Endodermal cell (in vitro differentiated cells): ENCODE results near the gene ITGA2B. TPM values are rescaled to one million over a fixed set of nuclear protein-coding genes. Genes with fewer than 3 reads are reported as not detected.
"Not testable (repeated sequence)": the region's sequence is repeated elsewhere in the genome, so short reads cannot be mapped to it uniquely, and the experiment has no call there.

Source experiments
- DNase-seq: peaks from one replicate; pipeline ENCODE4 v3.0.0-alpha.2; 2017
- H3K27ac ChIP-seq: 2 replicates; pipeline ENCODE4 v1.5.1; 2013; ENCODE audit warnings: mild to moderate bottlenecking, low read depth, low read length, moderate library complexity
- H3K27me3 ChIP-seq: 2 replicates; pipeline ENCODE4 v1.6.1; 2013; ENCODE audit warnings: mild to moderate bottlenecking, low read length, moderate library complexity; ENCODE audit not compliant: insufficient read depth, control insufficient read depth, poor library complexity, severe bottlenecking
- H3K36me3 ChIP-seq: 2 replicates; pipeline ENCODE4 v1.7.0; 2013; ENCODE audit warnings: mild to moderate bottlenecking, low read length, moderate library complexity; ENCODE audit not compliant: control insufficient read depth, insufficient read depth
- H3K4me1 ChIP-seq: one replicate; pipeline ENCODE4 v1.7.0; 2013; ENCODE audit warnings: low read length; ENCODE audit not compliant: control insufficient read depth, insufficient read depth
- H3K4me3 ChIP-seq: 2 replicates; pipeline ENCODE4 v1.5.1; 2013; ENCODE audit warnings: mild to moderate bottlenecking, low read length, moderate library complexity
- H3K9ac ChIP-seq: 2 replicates; pipeline ENCODE4 v1.6.1; 2013; ENCODE audit warnings: mild to moderate bottlenecking, low read length, moderate library complexity; ENCODE audit not compliant: poor library complexity, severe bottlenecking; ENCODE audit errors: extremely low read depth
- H3K9me3 ChIP-seq: 2 replicates; pipeline ENCODE4 v1.6.1; 2013; ENCODE audit warnings: mild to moderate bottlenecking, low read length, moderate library complexity; ENCODE audit not compliant: control insufficient read depth
- H3K27ac Mint-ChIP-seq: 2 replicates; pipeline ENCODE4 v1.8.0; 2020; ENCODE audit warnings: mixed read lengths
- H3K27me3 Mint-ChIP-seq: 2 replicates; pipeline ENCODE4 v1.8.0; 2021; ENCODE audit warnings: mild to moderate bottlenecking, mixed read lengths; ENCODE audit not compliant: insufficient read depth
- H3K36me3 Mint-ChIP-seq: 2 replicates; pipeline ENCODE4 v1.8.0; 2020; ENCODE audit warnings: low read depth, mixed read lengths
- H3K4me1 Mint-ChIP-seq: 2 replicates; pipeline ENCODE4 v1.8.0; 2020; ENCODE audit warnings: mixed read lengths
- H3K4me3 Mint-ChIP-seq: 2 replicates; pipeline ENCODE4 v1.8.0; 2020; ENCODE audit warnings: mild to moderate bottlenecking, moderate library complexity, mixed read lengths
- H3K9me3 Mint-ChIP-seq: 2 replicates; pipeline ENCODE4 v1.8.0; 2020; ENCODE audit warnings: mild to moderate bottlenecking, mixed read lengths
- CTCF ChIP-seq: fragments of 200-600 bp; sonication (generic); conservative IDR thresholded peaks from 2 replicates; pipeline ENCODE4 v1.5.0; 2021; ENCODE audit warnings: antibody characterized with exemption, mild to moderate bottlenecking
- WGBS, 2 experiments: methylation state at CpG; one replicate each; pipeline versions ENCODE4 v1.1.5 to v1.1.7; 2013; ENCODE audit warnings: missing lambda C conversion rate in 2 of 2, mixed read lengths in 1 of 2; ENCODE audit not compliant: insufficient coverage in 1 of 2, insufficient read length in 1 of 2; 5-methylcytosine and 5-hydroxymethylcytosine counted together
- total RNA-seq, 2 donors: library from RNA; stranded (reverse); fragmentation: NEBNext Ultra II Directional in 1 of 2; extraction: Animal tissue kit (Norgen Biotek cat#: 25700) in 1 of 2; gene quantifications; 2 replicates in 1 of 2; 3 replicates in 1 of 2; pipeline ENCODE4 v1.2.1, GENCODE V29; 2021

ITGA2B gene
- total RNA-seq, 2 donors from 2014 or later, result 5.2 to 8.5 TPM

- no peaks in the 10 kb centered on the region for H3K27me3 ChIP-seq
- peaks cover 19% of the 10 kb centered on the region for H3K36me3 ChIP-seq
- Mint-ChIP-seq H3K4me1 (peaks cover 9% of the 10 kb centered on the region), H3K9me3 (no peaks in the 10 kb centered on the region), H3K4me3 (no peak overlapping the region), H3K27me3 (peaks cover 5% of the 10 kb centered on the region), H3K27ac (no peak overlapping the region), H3K36me3 (peaks cover 19% of the 10 kb centered on the region)
- no peak for DNase-seq
- H3K9me3 ChIP-seq, result no peaks in the 10 kb centered on the region
- whole genome bisulfite sequencing, 2 experiments, result 80 to 89% methylated on average over 2 to 6 of the region's 6 CpGs
- no peak overlapping the region for H3K4me3 ChIP-seq
- no peaks in the 10 kb centered on the region for H3K4me1 ChIP-seq
- no peak overlapping the region for H3K9ac ChIP-seq
- no peak overlapping the region for H3K27ac ChIP-seq
- TF ChIP-seq CTCF, result no peak
These were observed 40.5 kb downstream of the ITGA2B start for GRCh38 chr17:44348988-44349364.

- Mint-ChIP-seq H3K27me3 (peaks cover 11% of the 10 kb centered on the region), H3K4me1 (peaks cover 9% of the 10 kb centered on the region), H3K27ac (no peak overlapping the region), H3K36me3 (peaks cover 19% of the 10 kb centered on the region), H3K4me3 (no peak overlapping the region), H3K9me3 (no peaks in the 10 kb centered on the region)
- H3K9ac ChIP-seq, result no peak overlapping the region
- 94 to 96% methylated on average over 6 to 9 of the region's 9 CpGs for WGBS, 2 experiments
- H3K9me3 ChIP-seq, result no peaks in the 10 kb centered on the region
- peaks cover 19% of the 10 kb centered on the region for H3K36me3 ChIP-seq
- no peak overlapping the region for H3K27ac ChIP-seq
- no peak for TF ChIP-seq CTCF
- H3K4me1 ChIP-seq, result no peaks in the 10 kb centered on the region
- no peak for DNase-seq
- peaks cover 2% of the 10 kb centered on the region for H3K27me3 ChIP-seq
- H3K4me3 ChIP-seq, result no peak overlapping the region
These were observed 41.0 kb downstream of the ITGA2B start for GRCh38 chr17:44348234-44348987.

DNA sequence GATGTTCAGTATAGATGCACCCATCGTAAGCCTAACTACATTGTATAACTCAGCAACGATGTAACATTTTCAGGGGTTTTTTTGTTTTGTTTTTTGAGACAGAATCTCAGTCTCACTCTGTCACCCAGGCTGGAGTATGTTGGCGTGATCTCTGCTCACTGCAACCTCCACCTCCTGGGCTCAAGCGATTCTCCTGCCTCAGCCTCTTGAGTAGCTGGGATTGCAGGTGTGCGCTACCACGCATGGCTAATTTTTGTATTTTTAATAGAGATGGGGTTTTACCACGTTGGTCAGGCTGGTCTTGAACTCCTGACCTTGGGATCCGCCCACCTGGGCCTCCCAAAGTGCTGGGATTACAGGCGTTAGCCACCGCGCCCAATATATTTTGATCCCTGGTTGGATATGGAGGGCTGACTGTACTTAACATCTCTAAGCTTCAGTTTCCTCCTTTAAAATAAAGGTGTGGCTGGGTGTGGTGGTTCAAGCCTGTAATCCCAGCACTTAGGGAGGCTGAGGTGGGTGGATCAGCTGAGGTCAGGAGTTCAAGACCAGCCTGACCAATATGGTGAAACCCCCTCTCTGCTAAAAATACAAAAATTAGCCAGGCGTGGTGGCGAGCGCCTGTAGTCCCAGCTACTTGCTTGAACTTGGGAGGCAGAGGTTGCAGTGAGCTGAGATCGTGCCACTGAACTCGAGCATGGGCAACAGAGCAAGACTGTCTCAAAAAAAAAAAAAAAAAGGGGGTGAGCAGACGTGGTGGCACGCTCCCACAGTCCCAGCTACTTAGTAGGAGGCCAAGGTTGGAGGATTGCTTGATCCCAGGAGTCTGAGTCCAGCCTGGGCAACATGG is 42.0 kb downstream of the ITGA2B start:
- H3K27ac ChIP-seq, DNase-seq, H3K9me3 ChIP-seq, H3K4me3 Mint-ChIP-seq, H3K9me3 Mint-ChIP-seq, H3K4me1 Mint-ChIP-seq, H3K27ac Mint-ChIP-seq, H3K4me1 ChIP-seq, H3K9ac ChIP-seq, H3K4me3 ChIP-seq: not testable (repeated sequence)
- Histone ChIP-seq H3K36me3 (peaks cover 14% of the 10 kb centered on the region), H3K27me3 (peaks cover 11% of the 10 kb centered on the region)
- H3K27me3 Mint-ChIP-seq, result peaks cover 19% of the 10 kb centered on the region
- peaks cover 13% of the 10 kb centered on the region for H3K36me3 Mint-ChIP-seq
- 89 to 94% methylated on average over 6 to 15 of the region's 18 CpGs for WGBS, 2 experiments
